GF-D8 (cell line): ENCODE results near the gene TADA2B.
A peak's percentile ranks its signal among the peaks of the same experiment; 100 is the strongest.

Experiments
- DNase-seq: peaks from one replicate; lab custom pipeline; 2025; lab: John Stamatoyannopoulos, UW

TADA2B gene

DNA sequence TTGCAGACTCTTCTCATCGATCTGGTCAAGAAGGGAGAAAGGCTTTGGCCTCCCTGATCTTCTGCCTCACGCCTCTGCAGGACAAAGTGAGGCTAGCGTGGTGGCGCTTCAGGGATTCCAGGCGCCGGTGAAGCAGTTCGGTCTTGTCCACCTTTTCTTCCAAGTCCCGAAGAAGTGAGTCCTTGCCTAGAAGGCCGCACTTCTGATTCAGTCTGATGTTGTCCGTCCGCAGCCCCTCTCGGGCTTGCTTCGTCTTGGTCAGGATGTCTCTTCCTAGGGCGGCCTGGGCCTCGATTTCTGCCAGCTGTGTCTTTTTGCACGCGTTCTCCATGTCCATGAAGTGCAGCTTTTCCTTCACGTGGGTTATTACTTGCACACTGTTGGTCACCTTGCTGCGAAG lies 1.9 kb upstream of the TADA2B start:
- no peak for DNase-seq

- DNase-seq, result no peak
These were observed 1.2 kb upstream of the TADA2B start for GRCh38 chr4:7041801-7042502.

- peak; percentile 90 for DNase-seq
These were observed 479 bp upstream of the TADA2B start for GRCh38 chr4:7042503-7043283.

DNA sequence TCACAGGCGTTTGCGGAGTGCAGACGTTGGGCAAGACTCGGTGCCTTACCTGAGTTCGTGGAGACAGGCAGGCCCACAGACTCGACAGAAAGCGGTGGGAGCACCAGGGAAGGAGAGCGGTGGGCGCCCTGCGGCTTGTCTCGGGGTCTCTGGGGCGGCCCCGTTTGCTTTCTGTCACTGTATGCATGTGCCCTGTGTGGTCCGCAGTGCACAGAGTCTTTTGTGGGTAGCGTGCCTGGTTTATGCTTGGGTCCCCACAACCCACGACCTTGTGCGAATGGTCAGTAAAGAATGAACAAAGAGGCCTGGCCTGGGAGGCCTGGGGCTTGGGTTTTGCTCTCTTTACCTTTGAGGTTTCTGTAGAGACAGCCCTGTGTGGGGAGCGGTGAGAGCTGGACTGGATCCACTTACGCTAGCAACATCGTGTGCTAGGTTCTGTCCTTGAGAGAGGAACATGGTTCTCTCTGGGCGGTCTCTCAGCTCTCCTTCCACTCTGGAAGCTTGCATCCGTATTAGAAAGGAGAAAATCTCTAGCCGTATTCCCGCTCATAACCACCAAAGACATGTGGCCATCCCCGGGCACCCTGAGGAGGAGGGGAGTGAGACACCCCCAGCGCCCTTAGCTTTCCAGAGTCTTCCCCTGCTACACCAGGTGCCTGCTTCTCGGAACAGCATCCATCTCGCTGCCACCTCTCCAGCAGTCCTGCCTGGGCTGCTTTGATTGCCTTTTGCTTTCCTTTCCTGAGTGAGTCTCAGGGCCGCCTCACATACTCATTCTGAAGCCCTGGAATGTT lies 1.2 kb downstream of the TADA2B start:
- no peak for DNase-seq

GRCh38 chr4:7045553-7045952 lies 2.4 kb downstream of the TADA2B start:
- no peak for DNase-seq

DNA sequence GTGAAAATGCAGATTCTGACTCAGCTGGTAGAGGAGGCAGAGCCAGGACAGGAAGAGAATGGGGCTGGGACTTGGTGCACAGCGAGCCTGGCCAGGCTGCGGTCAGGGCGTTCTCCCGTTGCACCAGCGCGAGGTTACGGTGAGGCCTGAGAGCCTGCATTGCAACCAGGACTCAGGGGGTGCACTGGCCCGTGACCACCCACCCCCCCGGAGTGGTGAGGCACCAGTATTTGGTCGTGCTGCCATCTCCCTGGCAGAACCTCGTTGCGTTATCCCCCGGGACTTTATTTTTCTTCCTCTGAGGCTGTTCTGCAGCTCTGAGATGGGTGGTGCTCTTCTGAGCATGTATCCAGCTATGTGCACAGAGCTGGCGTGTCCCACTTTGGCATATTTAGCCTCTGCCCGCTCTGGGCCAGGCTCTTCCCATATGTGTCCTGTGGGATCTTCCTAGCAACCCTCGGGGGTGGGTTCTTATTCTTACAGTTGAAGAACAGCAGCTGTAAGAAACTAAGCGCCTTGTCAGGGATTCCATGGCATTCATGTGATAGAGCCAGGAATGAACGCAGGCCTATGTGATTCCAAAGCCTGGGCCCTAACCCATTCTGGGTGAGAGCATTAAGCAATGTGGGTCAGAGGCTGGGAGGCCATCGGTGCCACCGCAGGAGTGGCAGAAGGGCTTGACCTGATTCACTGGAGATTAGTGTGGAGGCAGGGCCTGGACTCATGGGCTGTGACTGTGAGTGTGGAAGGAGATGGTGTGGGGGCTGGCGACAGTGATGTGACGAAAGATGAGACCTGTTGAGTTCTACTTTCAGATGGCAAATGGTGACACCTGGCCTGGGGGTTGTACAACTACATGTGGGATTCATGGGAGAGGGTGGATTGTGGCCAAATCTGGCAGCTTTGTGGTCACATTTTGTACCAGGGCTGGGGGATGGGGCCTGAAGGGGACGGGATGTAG lies 3.1 kb downstream of the TADA2B start:
- peak; percentile 48 for DNase-seq

DNA sequence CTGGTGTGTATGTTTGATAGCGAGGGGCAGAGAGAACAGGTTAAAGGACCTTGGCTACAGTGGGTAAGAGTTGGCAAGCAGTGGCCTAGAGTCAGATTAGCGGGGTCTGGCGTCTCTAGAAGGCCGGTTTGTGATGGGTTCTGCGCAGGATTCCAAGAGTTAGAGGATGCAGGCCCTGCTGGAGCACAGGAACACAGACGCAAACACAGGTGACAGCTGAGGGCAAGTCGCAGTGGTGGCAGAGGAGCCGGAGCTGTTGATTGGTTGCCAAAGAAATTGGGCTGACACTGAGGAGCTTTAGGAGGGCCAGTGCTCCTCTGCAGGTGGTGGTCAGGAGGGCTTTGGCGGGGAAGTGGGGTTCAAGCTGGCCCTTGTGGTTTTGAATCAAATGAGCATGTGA lies 3.8 kb downstream of the TADA2B start:
- DNase-seq, result no peak

GRCh38 chr4:7048642-7049041 lies 5.5 kb downstream of the TADA2B start:
- DNase-seq, result no peak

DNA sequence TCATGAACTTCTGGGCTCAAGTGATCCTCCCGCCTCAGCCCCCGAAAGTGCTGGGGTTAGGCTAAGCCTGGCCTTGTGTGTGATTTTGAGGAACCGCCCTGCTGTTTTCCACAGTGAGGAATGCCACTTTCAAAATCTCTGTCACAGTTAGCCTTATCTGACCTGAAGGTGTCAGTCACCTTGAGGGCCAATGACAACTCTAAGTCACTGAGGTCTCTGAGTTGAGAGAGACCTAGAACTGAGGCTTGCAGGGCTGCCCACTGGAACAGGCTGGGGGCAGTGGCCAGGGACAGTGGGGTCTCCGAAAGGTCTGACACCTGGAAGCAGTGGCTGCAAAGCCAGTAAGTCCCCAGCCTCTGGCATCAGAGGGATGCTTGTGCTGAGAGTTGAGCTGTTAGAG lies 6.1 kb downstream of the TADA2B start:
- DNase-seq, result no peak

DNA sequence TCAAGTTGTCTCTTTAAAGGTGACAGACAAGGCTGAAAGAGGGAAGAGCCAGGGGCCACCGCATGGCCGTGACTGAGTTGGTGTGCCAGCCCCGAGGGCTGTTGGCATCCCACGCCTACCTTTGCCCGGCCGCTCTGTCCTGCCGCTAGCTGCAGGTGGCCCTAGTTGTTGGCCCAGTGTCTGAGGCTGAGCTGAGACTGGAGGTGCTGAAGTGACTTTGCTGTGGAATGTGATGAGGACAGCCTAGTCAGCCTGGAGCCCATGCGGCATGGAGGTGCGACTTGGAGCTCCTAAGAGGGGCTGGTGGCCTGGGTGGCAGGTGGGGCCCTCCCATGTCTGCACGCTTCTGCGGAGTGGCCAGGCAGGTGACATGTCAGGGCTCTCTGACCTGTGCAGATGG lies 6.6 kb downstream of the TADA2B start:
- no peak for DNase-seq

DNA sequence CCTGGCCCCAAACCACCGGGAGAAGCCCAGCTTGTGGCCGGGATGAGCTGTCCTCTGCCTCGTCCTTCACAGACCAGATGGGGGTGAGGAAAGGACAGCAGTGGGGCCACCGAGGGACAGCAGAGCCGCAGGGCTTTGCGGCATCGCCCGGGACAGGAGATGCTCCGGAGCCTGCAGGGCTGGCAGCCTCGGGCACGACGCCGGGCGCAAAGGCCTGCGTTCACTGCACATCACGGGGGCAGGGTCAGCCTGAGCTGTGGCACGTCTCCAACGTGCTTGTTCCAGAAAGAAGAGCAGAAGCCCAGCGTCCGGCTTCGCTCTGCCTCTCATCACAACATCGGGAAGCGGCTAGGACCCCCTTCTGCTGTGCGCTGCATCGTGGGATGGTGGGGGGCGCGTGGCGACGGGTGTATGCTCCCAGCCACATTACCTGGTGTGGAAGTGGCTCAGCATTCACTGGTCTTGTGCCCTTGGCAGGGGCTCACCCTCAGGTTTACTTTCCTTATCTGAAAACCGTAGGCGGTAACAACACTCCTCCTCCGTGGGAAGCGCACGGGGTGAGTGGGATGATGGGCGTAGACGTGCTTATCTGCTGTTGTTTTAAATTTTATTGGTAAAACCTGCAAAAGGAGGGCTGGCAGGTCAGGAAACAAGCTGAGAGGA lies 7.4 kb downstream of the TADA2B start:
- DNase-seq, result no peak

GRCh38 chr4:7051144-7051495 lies 7.9 kb downstream of the TADA2B start:
- DNase-seq, result no peak

DNA sequence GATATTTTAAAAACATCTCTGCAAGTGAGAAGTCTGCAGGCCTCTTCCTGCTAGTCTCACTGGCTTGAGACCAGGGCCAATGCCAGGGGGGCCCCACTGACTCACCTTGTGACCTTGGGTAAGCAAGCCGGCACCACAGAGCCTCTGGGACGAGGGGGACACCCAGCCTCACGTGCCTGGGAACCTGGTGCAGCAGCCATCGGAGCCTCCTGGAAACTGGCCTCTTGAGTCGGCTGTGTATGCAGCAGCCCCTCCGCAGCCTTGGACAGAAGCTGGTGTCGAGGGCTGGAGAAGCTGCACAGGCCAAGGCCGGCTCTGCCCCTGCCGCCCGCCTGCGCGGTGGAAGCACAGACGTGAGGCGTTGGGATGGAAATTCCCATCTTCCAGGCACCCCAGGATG lies 8.7 kb downstream of the TADA2B start:
- DNase-seq, result no peak

DNA sequence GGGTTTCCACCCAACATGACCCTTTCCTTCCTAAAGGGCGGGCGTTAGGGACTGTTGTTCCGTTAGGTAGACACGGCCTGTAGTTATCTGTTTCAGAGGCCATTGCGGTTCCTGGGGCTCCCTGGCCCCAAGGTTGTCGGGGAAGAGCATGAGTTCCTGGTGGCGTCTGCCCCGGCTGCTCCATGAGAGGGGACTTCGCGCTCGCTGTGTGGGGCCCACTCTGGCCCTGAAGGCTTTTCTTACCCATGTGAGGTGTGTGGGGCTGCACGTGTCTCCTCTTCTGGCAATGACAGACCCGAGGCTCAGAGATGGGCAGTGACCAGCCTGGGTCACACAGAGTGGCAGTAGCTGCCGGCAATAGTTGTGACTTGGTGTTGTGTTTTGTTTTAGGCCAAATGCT lies 9.1 kb downstream of the TADA2B start:
- no peak for DNase-seq

DNA sequence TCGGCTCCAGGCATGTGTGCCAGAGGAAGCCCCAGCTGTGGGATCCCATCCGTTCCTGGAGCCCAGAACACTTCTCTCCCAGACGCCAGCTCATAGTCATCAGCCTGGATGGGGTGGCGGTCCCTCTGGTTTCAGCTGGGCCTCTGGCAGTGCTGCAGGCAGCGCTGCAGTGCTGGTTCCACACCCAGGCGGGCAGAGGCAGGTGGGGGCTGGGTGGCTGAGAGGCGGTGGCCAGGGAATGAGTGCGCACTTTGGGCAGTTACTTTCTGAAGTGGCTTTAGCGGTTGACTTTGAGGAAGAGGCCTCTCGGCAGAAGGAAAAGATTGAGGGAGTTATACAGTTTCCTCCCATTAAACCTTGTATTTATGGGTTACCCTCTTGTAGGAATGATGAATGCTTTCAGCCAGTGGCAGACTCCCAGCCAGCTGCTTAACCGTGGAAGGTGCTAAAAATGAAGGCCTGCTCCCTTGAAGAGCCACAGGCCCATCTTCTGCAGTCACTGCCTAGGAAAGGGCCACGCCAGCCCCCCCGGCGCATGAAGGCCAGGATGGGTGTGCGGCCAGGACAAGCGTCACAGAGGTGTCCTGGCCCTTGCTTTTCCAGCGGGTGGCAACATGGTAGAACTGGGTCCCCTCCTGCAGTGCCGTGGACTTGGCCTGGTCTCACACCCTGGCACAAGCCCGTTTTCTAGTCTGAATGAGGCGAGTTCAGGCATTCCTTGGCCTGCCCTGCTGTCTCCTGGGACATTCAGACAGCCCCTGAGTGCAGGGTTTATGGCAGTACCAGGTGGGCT lies 9.9 kb downstream of the TADA2B start:
- peak; percentile 80 for DNase-seq

GRCh38 chr4:7054106-7054880 lies 11.1 kb downstream of the TADA2B start:
- DNase-seq, result no peak

DNA sequence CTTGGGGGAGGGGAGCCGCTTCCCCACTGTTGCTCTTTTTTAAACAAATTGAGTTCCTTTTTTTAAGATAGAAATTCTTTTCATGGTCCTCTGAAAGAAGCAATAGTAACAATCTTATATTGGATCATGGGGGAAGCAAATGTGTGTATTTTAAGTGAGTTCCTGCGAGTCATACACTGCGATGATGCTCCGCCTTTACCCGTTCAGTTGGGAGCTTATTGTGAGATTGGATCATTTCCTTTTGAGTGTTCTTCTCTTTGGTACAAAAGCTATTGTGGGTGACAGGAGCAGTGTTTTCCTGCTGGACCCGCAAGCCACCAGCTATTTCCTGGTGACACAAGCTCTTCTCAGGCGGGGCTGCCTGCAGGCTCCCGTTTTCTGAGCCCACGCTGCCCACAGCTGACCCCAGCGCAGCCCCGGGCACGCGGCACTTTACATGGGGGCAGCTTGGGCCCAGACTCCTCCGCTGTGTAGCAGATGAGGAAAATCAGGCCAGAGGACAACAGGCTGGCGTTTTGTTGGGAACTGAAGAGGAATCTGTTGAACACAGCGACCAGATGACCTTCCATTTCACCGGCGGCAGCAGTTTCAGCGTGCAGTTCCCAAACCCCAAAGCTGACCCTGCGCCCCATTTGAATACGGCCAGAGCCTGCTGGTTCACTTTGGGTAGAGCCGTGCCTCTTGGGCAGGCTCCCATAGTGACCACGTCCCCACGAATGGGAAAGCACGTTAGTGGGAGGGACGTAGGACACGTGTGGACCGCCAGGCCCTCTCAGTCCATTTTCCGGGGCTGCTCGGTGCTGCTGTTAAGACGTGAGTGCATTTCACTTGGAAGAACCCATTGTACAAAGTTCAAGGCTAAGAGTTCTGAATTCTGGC lies 12.2 kb downstream of the TADA2B start:
- DNase-seq, result no peak

DNA sequence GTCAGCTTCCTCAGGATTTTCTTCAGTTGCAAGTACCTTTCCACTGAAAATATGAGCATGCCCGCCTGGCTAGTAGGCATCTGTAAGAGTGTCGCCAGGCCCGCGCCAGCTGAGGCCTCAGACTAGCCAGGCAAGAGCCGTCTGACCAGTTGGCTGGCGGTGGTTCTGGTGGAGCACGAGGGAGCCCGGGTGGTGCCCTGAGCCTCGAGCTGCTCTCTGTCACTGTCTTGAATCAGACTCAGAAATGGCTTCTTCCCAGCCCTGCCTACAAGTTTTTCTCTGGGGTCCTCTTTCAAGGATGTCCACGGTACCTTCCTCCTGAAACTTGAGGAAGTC lies 12.8 kb downstream of the TADA2B start:
- no peak for DNase-seq

GRCh38 chr4:7058792-7059191 lies 15.6 kb downstream of the TADA2B start:
- no peak for DNase-seq
